IgD-negative memory B cell (primary cell): ENCODE data around the gene DDX4. TPM values are rescaled to one million over a fixed set of nuclear protein-coding genes. Genes with fewer than 3 reads are reported as not detected.

ENCODE experiments used
- H3K27ac Mint-ChIP-seq, 3 donors: one replicate each; pipeline ENCODE4 v1.8.0; 2020 to 2022; ENCODE audit warnings: mild to moderate bottlenecking in 3 of 3, mixed read lengths in 3 of 3, moderate library complexity in 1 of 3
- H3K27me3 Mint-ChIP-seq: one replicate; pipeline ENCODE4 v1.8.0; 2021; ENCODE audit warnings: mixed read lengths
- H3K36me3 Mint-ChIP-seq: one replicate; pipeline ENCODE4 v1.8.0; 2020; ENCODE audit warnings: mild to moderate bottlenecking, mixed read lengths
- H3K4me1 Mint-ChIP-seq, 3 donors: one replicate each; pipeline ENCODE4 v1.8.0; 2020 to 2022; ENCODE audit warnings: mixed read lengths in 3 of 3, mild to moderate bottlenecking in 1 of 3
- H3K4me3 Mint-ChIP-seq, 4 donors: one replicate each; pipeline ENCODE4 v1.8.0; 2020 to 2022; ENCODE audit warnings: mild to moderate bottlenecking in 4 of 4, mixed read lengths in 4 of 4, moderate library complexity in 3 of 4
- H3K9me3 Mint-ChIP-seq, 3 donors: one replicate each; pipeline ENCODE4 v1.8.0; 2020 to 2021; ENCODE audit warnings: mixed read lengths in 3 of 3, mild to moderate bottlenecking in 1 of 3
- polyA plus RNA-seq: library from polyadenylated mRNA; unstranded; fragments of 300-500 nt; fragmentation: Illumina TruSeq; gene quantifications from one replicate; pipeline ENCODE4 v1.2.3, GENCODE V29; 2021

The DDX4 gene
- polyA plus RNA-seq, 1 donor from 2014 or later = not detected

GRCh38 chr5:55823151-55823796 lies 85.4 kb downstream of the DDX4 start:
- Mint-ChIP-seq H3K27me3 (peaks cover 31% of the 10 kb centered on the region), H3K27ac (no peak overlapping the region), H3K9me3 (peaks cover 0 to 4% (median 0%) of the 10 kb centered on the region in 3 donors), H3K36me3 (no peaks in the 10 kb centered on the region), H3K4me1 (peaks cover 0 to 4% (median 0%) of the 10 kb centered on the region in 3 donors), H3K4me3 (no peak overlapping the region)

DNA sequence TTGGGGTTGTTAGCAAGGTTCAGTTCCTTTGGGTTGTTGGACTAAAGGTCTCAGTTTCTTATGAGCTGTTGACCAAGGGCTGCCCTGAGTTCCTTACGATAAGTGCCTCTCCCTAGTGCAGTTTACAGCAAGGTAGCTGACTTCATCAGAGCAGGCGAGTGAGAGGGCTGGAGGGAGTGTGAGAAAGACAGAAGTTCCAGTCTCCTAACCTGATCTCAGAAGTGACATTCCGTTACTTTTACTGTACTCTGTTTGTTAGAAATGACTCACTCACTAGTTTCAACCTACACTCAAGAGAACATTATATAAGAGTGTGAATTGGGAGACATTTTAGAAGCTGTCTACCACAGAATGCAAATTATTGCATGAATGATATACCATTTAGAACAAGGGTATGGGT lies 92.1 kb downstream of the DDX4 start:
- Mint-ChIP-seq H3K27me3 (peaks cover 9% of the 10 kb centered on the region), H3K27ac (no peak overlapping the region), H3K36me3 (peaks cover 2% of the 10 kb centered on the region), H3K4me3 (no peak overlapping the region), H3K4me1 (no peaks in the 10 kb centered on the region), H3K9me3 (no peaks in the 10 kb centered on the region)

DNA sequence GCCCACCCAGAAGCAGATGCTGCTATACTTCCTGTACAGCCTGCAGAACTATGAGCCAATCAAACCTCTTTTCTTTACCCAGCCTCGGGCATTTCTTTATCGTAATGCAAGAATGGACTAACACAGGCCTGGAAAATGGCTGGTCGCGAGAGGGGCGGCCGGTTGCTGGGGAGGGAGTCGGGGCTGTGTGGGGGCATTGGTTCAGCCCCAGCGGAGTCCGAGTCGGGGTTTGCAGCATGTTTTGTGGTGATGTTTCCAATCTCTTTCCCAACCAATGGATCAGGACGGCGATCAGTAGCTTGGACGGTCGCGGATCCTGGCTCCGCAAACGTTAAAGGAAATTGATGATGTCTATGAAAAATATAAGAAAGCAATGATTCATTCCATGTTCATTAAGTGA lies 94.6 kb downstream of the DDX4 start:
- H3K4me1 Mint-ChIP-seq = no peaks in the 10 kb centered on the region
- H3K36me3 Mint-ChIP-seq = peaks cover 4% of the 10 kb centered on the region
- H3K4me3 Mint-ChIP-seq = no peak overlapping the region
- H3K9me3 Mint-ChIP-seq = no peaks in the 10 kb centered on the region
- H3K27ac Mint-ChIP-seq = no peak overlapping the region
- H3K27me3 Mint-ChIP-seq = peaks cover 6% of the 10 kb centered on the region

DNA sequence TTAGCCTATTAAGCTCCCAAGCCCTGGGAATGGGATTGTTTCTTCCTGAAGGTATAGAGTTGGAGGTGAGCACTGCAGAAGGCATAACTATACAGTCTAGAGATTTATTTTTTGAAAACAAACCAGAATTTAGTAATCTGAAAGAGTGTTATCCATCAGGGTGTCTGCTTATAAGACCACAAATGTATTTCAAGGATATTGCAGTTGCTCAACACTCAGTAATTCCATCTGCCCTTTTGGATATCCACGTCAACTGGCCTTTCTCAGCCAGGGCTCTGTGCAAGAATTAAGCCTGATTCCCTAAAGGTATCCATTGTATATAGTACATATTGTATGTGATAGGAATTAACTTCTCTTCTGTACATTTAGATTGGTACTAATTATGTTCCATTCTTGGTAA lies 98.3 kb downstream of the DDX4 start:
- H3K27me3 Mint-ChIP-seq = peaks cover 2% of the 10 kb centered on the region
- no peak overlapping the region for H3K27ac Mint-ChIP-seq
- no peak overlapping the region for H3K4me3 Mint-ChIP-seq
- peaks cover 4% of the 10 kb centered on the region for H3K36me3 Mint-ChIP-seq
- no peaks in the 10 kb centered on the region for H3K9me3 Mint-ChIP-seq
- no peaks in the 10 kb centered on the region for H3K4me1 Mint-ChIP-seq

GRCh38 chr5:55841976-55842375 lies 104.1 kb downstream of the DDX4 start:
- Mint-ChIP-seq H3K27ac (no peak overlapping the region), H3K9me3 (peaks cover 2 to 14% (median 7%) of the 10 kb centered on the region in 3 donors), H3K4me1 (no peaks in the 10 kb centered on the region), H3K4me3 (no peak overlapping the region), H3K36me3 (no peaks in the 10 kb centered on the region), H3K27me3 (peaks cover 11% of the 10 kb centered on the region)

DNA sequence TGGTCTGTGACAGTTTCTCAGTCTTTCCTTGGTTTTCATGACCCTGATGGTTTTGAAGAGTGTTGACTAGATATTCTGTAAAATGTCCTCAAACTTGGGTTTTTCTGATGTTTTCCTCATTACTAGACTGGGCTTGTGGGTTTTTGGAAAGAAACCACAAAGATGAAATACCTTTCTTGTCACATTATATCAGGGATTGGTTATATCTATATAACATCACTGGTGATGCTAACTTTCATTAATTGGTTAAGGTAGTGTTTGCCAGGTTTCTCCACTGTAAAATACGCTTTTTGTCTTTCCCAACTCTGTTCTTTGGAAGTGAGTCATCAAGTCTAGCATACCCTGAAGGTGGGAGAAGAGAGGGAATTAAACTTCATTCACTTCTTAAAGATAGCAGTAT lies 110.0 kb downstream of the DDX4 start:
- Mint-ChIP-seq H3K9me3 (peaks cover 2 to 12% (median 9%) of the 10 kb centered on the region in 3 donors), H3K27me3 (peaks cover 17% of the 10 kb centered on the region), H3K4me3 (no peak overlapping the region), H3K36me3 (no peaks in the 10 kb centered on the region), H3K4me1 (no peaks in the 10 kb centered on the region), H3K27ac (no peak overlapping the region)

GRCh38 chr5:55848783-55849182 lies 110.9 kb downstream of the DDX4 start:
- Mint-ChIP-seq H3K27me3 (peaks cover 19% of the 10 kb centered on the region), H3K4me3 (no peak overlapping the region), H3K27ac (no peak overlapping the region)

GRCh38 chr5:55850839-55851674 lies 113.2 kb downstream of the DDX4 start, which contains the start of gene IL31RA:
IL31RA (plus strand) TSS chr5:55851357; CDS start chr5:55851571, 214 bp downstream.
- Mint-ChIP-seq H3K27me3 (peaks cover 15% of the 10 kb centered on the region), H3K4me3 (no peak within 1 kb of the TSS), H3K9me3 (peaks cover 0 to 4% (median 0%) of the 10 kb centered on the region in 3 donors), H3K4me1 (no peaks in the 10 kb centered on the region), H3K27ac (no peak within 1 kb of the TSS), H3K36me3 (no peaks in the 10 kb centered on the region)

More at GRCh38 chr5:55848783-55849182, 110.9 kb downstream of the DDX4 start:
- peaks cover 2 to 7% (median 4%) of the 10 kb centered on the region in 3 donors for H3K9me3 Mint-ChIP-seq
- H3K36me3 Mint-ChIP-seq = no peaks in the 10 kb centered on the region
- no peaks in the 10 kb centered on the region for H3K4me1 Mint-ChIP-seq

- Mint-ChIP-seq H3K27me3 (peaks cover 13% of the 10 kb centered on the region), H3K36me3 (no peaks in the 10 kb centered on the region), H3K4me3 (no peak overlapping the region), H3K9me3 (peaks cover 0 to 1% (median 0%) of the 10 kb centered on the region in 3 donors), H3K4me1 (no peaks in the 10 kb centered on the region), H3K27ac (no peak overlapping the region)
Observed at GRCh38 chr5:55851675-55851979, 113.8 kb downstream of the DDX4 start.

GRCh38 chr5:55852503-55852902 lies 114.6 kb downstream of the DDX4 start:
- Mint-ChIP-seq H3K36me3 (no peaks in the 10 kb centered on the region), H3K27ac (no peak overlapping the region), H3K4me1 (no peaks in the 10 kb centered on the region), H3K9me3 (peaks cover 0 to 1% (median 0%) of the 10 kb centered on the region in 3 donors), H3K4me3 (no peak overlapping the region), H3K27me3 (peaks cover 13% of the 10 kb centered on the region)

DNA sequence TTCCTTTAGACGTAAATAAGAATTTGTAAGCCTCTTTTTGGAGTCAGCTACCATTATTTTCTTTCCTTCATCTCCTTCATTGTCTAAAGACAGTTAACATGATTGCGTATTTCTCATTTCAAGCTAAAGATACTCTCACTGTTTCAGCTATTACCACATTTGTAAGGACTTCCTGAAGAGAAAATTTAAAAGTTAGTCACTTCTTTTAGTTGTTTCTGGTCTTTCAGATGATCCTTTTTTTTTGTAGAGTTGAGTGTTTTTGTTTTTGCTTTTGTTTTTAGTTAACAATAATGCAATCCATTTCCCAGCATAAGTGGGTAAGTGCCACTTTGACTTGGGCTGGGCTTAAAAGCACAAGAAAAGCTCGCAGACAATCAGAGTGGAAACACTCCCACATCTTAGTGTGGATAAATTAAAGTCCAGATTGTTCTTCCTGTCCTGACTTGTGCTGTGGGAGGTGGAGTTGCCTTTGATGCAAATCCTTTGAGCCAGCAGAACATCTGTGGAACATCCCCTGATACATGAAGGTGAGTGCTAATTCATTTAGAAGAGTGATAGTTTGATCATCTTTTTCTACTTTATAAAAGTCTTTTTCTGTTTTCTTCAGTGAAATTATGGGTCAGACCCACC lies 115.3 kb downstream of the DDX4 start:
- peaks cover 0 to 1% (median 0%) of the 10 kb centered on the region in 3 donors for H3K9me3 Mint-ChIP-seq

GRCh38 chr5:55853818-55854217 lies 116.0 kb downstream of the DDX4 start:
- Mint-ChIP-seq H3K27me3 (peaks cover 12% of the 10 kb centered on the region), H3K27ac (no peak overlapping the region), H3K4me1 (no peaks in the 10 kb centered on the region), H3K9me3 (no peaks in the 10 kb centered on the region), H3K36me3 (no peaks in the 10 kb centered on the region), H3K4me3 (no peak overlapping the region)

More for the DNA sequence above, 115.3 kb downstream of the DDX4 start:
- Mint-ChIP-seq H3K4me1 (no peaks in the 10 kb centered on the region), H3K4me3 (no peak overlapping the region), H3K27me3 (peaks cover 12% of the 10 kb centered on the region), H3K36me3 (no peaks in the 10 kb centered on the region), H3K27ac (no peak overlapping the region)

GRCh38 chr5:55855509-55855908 lies 117.6 kb downstream of the DDX4 start:
- H3K36me3 Mint-ChIP-seq = no peaks in the 10 kb centered on the region

DNA sequence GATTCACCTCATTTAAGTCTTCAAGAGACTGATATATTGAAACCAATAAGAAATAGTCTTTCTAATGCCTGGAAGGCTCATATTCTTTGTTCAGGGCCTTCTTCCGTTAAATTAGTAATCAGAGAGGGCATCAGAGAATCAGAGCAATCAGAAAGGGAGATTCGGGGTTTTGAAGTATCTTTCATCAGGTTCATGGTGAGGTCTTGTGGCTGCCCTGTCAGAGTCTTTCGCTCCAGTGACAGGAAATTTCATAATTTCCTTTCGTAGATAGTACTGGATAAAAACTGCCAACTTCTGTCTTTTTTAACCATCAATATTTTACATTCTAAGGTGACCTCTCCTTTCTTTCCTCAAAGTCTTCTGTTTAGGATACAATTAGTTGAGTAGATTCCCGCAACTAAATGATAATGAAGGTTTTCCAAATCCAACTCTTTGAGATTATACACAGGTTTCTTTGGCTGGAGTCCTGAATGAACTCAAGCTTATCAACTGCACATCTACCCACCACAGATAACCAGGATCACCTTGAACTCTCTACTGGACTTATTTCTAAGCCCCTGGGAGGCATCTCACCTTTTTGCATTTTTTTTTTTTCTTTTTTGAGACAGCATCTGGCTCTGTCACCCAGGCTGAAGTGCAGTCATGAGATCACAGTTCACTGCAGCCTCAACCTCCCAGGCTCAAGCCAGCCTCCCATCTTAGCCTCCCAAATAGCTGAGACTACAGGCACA lies 118.8 kb downstream of the DDX4 start:
- H3K4me3 Mint-ChIP-seq = no peak overlapping the region
- H3K36me3 Mint-ChIP-seq = no peaks in the 10 kb centered on the region
- peaks cover 0 to 4% (median 0%) of the 10 kb centered on the region in 3 donors for H3K9me3 Mint-ChIP-seq
- H3K27me3 Mint-ChIP-seq = peaks cover 11% of the 10 kb centered on the region
- H3K4me1 Mint-ChIP-seq = no peaks in the 10 kb centered on the region
- H3K27ac Mint-ChIP-seq = no peak overlapping the region

More at GRCh38 chr5:55855509-55855908, 117.6 kb downstream of the DDX4 start:
- no peaks in the 10 kb centered on the region for H3K9me3 Mint-ChIP-seq
- H3K27me3 Mint-ChIP-seq = peaks cover 13% of the 10 kb centered on the region
- H3K27ac Mint-ChIP-seq = no peak overlapping the region
- H3K4me3 Mint-ChIP-seq = no peak overlapping the region
- H3K4me1 Mint-ChIP-seq = no peaks in the 10 kb centered on the region

DNA sequence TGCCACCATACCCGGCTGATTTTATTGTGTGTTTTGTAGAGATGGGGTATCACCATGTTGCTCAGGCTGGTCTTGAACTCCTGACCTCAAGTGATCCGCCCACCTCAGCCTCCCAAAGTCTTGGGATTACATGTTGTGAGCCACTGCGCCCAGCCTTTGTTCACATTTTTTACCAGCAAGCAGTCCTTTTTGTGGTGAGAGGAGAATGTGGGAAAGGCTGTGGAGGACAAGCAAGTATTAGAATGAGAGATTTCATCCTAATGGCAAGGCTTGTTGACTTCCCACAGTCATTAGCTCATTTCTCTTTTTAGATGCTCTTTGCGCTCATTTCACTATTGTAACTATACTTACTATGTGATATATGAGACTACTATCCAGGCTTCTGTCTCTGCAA lies 119.4 kb downstream of the DDX4 start:
- Mint-ChIP-seq H3K4me1 (no peaks in the 10 kb centered on the region), H3K9me3 (peaks cover 0 to 4% (median 0%) of the 10 kb centered on the region in 3 donors), H3K4me3 (no peak overlapping the region), H3K36me3 (no peaks in the 10 kb centered on the region), H3K27ac (no peak overlapping the region), H3K27me3 (peaks cover 9% of the 10 kb centered on the region)
